Endothelial cell of umbilical vein (primary cell): ENCODE results near the gene ABTB2. TPM values are rescaled to one million over a fixed set of nuclear protein-coding genes. Genes with fewer than 3 reads are reported as not detected.

Experiments
- BruUV-seq: library from RNA; stranded (reverse); fragments of 400-500 nt; replicated peaks from 2 replicates; lab custom pipeline; 2021; lab: Mats Ljungman, UMichigan
- CTCF ChIA-PET: fragments of 300-600, 350-600 bp; sonication (Branson Sonifier 250); formaldehyde crosslinking; loops from one replicate; lab custom pipeline; 2021; ENCODE audit warnings: antibody characterized with exemption, inconsistent platforms; lab: Charles Lee
- POLR2A ChIA-PET: fragments of 300-600, 350-600 bp; sonication (Branson Sonifier 250); formaldehyde crosslinking; loops from one replicate; lab custom pipeline; 2021; ENCODE audit warnings: antibody characterized with exemption, inconsistent platforms; lab: Charles Lee
- DNase-seq: peaks from one replicate; pipeline ENCODE4 v3.0.0-alpha.2; 2011; ENCODE audit warnings: low read depth, low spot score
- FAIRE-seq: peaks from 2 replicates; lab custom pipeline; 2011; peaks lifted over from hg19 to GRCh38; lab: Jason Lieb, UNC
- H2AFZ ChIP-seq: 2 replicates; pipeline ENCODE4 v1.6.0; 2012; ENCODE audit warnings: low read depth, low read length, control low read depth, inconsistent platforms
- H3K27ac ChIP-seq: 2 replicates; pipeline ENCODE4 v1.5.1; 2011; ENCODE audit warnings: low read depth, mild to moderate bottlenecking, control low read depth, low read length, moderate library complexity; ENCODE audit not compliant: insufficient read depth
- H3K27me3 ChIP-seq, 2 experiments: 2 replicates each; pipeline versions ENCODE4 v1.6.0 to v1.6.1; 2011; ENCODE audit warnings: low read length in 2 of 2, mixed read lengths in 1 of 2; ENCODE audit not compliant: control insufficient read depth in 2 of 2, insufficient read depth in 2 of 2
- H3K36me3 ChIP-seq, 2 experiments: 2 replicates in 1 of 2; 3 replicates in 1 of 2; pipeline ENCODE4 v1.5.1; 2011; ENCODE audit warnings: low read length in 2 of 2, mild to moderate bottlenecking in 1 of 2, moderate library complexity in 1 of 2; ENCODE audit not compliant: control insufficient read depth in 2 of 2, insufficient read depth in 2 of 2; ENCODE audit errors: extremely low read depth in 1 of 2
- H3K4me1 ChIP-seq: 3 replicates; pipeline ENCODE4 v1.5.1; 2011; ENCODE audit warnings: mild to moderate bottlenecking, low read length; ENCODE audit not compliant: control insufficient read depth, insufficient read depth; ENCODE audit errors: extremely low read depth
- H3K4me2 ChIP-seq: 2 replicates; pipeline ENCODE4 v1.6.1; 2011; ENCODE audit warnings: low read length, control low read depth, mixed read lengths; ENCODE audit not compliant: insufficient read depth
- H3K4me3 ChIP-seq, 3 experiments: fragments of 200-600 bp in 1 of 3; sonication (generic), shearing (Covaris generic) in 1 of 3; replicated peaks in 1 of 3; 2 replicates each; pipeline ENCODE4 v1.5.1; 2011 to 2016; ENCODE audit warnings: control low read depth in 3 of 3, low read length in 3 of 3, mild to moderate bottlenecking in 2 of 3, inconsistent platforms in 1 of 3, low read depth in 1 of 3, moderate library complexity in 1 of 3; ENCODE audit not compliant: insufficient read depth in 1 of 3
- H3K79me2 ChIP-seq: 2 replicates; pipeline ENCODE4 v1.6.0; 2012; ENCODE audit warnings: low read length, inconsistent platforms; ENCODE audit not compliant: control insufficient read depth, insufficient read depth
- H3K9ac ChIP-seq: replicated peaks from 2 replicates; pipeline ENCODE3; 2011; ENCODE audit warnings: low read length, control low read depth; ENCODE audit not compliant: insufficient read depth; ENCODE audit errors: extremely low read depth
- H3K9me1 ChIP-seq: replicated peaks from 3 replicates; pipeline ENCODE4 v1.6.0; 2011; ENCODE audit warnings: mild to moderate bottlenecking, low read length; ENCODE audit not compliant: control insufficient read depth, insufficient read depth; ENCODE audit errors: extremely low read depth
- H3K9me3 ChIP-seq: replicated peaks from 2 replicates; pipeline ENCODE4 v1.5.1; 2012; ENCODE audit warnings: low read length, inconsistent platforms; ENCODE audit not compliant: control insufficient read depth, insufficient read depth
- H4K20me1 ChIP-seq: replicated peaks from 2 replicates; pipeline ENCODE3; 2011; ENCODE audit warnings: mild to moderate bottlenecking, low read length; ENCODE audit not compliant: control insufficient read depth, insufficient read depth; ENCODE audit errors: extremely low read depth
- EZH2 ChIP-seq: IDR thresholded peaks from 2 replicates; pipeline ENCODE4 v1.6.1; 2012; ENCODE audit warnings: borderline replicate concordance, low read depth, mild to moderate bottlenecking, moderate library complexity, low read length, inconsistent platforms; ENCODE audit not compliant: severe bottlenecking
- GATA2 ChIP-seq: IDR thresholded peaks from 2 replicates; pipeline ENCODE4 v1.7.0; 2011; ENCODE audit warnings: low read depth, mild to moderate bottlenecking, moderate library complexity, mixed read lengths, low read length; ENCODE audit not compliant: insufficient read length, insufficient read depth
- JUN ChIP-seq: IDR thresholded peaks from 2 replicates; pipeline ENCODE4 v1.6.1; 2011; ENCODE audit warnings: borderline replicate concordance, low read depth; ENCODE audit not compliant: insufficient read length, insufficient read depth
- dilution Hi-C: fragments of 300-500 bp; cut with MboI; formaldehyde crosslinking; loops from one replicate; pipeline ENCODE4 v1.15.0; 2019; ENCODE audit warnings: low sequenced_read_pairs; ENCODE audit not compliant: extremely low pct_ligation_motif_present
- intact Hi-C: fragments of 100-400 bp; cut with micrococcal nuclease; formaldehyde crosslinking; loops from one replicate; pipeline ENCODE4 v1.10.0; 2022
- polyA plus RNA-seq, 4 experiments: library from polyadenylated mRNA; depleted of rRNA in 3 of 4; stranded (reverse) in 3 of 4; unstranded in 1 of 4; fragments of >200 nt; gene quantifications; 2 replicates each; pipeline versions ENCODE4 v1.2.1 to v1.2.3, GENCODE V29; 2011 to 2012; ENCODE audit warnings: missing spikeins in 1 of 4
- total RNA-seq: library from RNA; stranded (reverse); gene quantifications from 2 replicates; pipeline ENCODE4 v1.2.3, GENCODE V29; 2021
- TF ChIP-seq, protein P1 (sequence below), 2 donors: IDR thresholded peaks; 1 replicate in 1 of 2; 2 replicates in 1 of 2; pipeline ENCODE4 v1.5.1; 2011; ENCODE audit warnings: low read length in 2 of 2, mild to moderate bottlenecking in 2 of 2, moderate library complexity in 2 of 2, control low read depth in 1 of 2, inconsistent platforms in 1 of 2, low read depth in 1 of 2; ENCODE audit not compliant: insufficient read depth in 1 of 2; ENCODE audit errors: extremely low read depth in 1 of 2

ABTB2 gene
- total and polyA plus RNA-seq, 2 donors (not counting 3 experiments of a cell fraction or from before 2014, with no cell fraction given) = 0.11 to 0.14 TPM

DNA sequence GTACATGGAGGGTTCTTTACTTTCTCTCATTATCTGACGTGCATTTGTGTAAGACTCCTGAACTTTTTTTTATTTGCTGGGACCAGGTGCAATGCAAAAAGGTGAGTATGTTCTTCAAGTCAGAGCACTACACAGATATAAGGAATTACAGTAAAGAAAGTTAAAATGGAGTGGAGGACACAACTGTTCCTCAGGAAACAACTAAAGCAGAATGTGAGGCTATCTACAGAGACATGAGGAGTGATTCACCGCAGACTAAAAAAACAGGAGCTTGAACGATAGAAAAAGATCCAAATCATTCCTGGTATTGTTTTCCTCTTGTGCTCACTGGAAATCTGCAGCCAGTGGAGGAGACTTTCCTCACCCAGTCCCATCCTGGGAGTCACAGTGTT, 106.2 kb downstream of the ABTB2 start:
- H3K27ac ChIP-seq = no peak overlapping the region
- peak overlapping the region; percentile 66 for H3K4me2 ChIP-seq
- H2AFZ ChIP-seq = peak overlapping the region; percentile 87
- no peak overlapping the region for H3K4me3 ChIP-seq
- H3K9me1 ChIP-seq = no peaks in the 10 kb centered on the region
- no peaks in the 10 kb centered on the region for H3K9me3 ChIP-seq
- dilution Hi-C loops = no loop called here
- FAIRE-seq (no peak), DNase-seq (peak; percentile 6)
- H3K4me1 ChIP-seq = peaks cover 5% of the 10 kb centered on the region
- ChIA-PET CTCF (no interaction called here), POLR2A (no interaction called here)
- TF ChIP-seq GATA2 = no peak
- TF ChIP-seq EZH2 = no peak
- TF ChIP-seq, protein P1, sequence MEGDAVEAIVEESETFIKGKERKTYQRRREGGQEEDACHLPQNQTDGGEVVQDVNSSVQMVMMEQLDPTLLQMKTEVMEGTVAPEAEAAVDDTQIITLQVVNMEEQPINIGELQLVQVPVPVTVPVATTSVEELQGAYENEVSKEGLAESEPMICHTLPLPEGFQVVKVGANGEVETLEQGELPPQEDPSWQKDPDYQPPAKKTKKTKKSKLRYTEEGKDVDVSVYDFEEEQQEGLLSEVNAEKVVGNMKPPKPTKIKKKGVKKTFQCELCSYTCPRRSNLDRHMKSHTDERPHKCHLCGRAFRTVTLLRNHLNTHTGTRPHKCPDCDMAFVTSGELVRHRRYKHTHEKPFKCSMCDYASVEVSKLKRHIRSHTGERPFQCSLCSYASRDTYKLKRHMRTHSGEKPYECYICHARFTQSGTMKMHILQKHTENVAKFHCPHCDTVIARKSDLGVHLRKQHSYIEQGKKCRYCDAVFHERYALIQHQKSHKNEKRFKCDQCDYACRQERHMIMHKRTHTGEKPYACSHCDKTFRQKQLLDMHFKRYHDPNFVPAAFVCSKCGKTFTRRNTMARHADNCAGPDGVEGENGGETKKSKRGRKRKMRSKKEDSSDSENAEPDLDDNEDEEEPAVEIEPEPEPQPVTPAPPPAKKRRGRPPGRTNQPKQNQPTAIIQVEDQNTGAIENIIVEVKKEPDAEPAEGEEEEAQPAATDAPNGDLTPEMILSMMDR (IDR thresholded peaks at IDR 0.05; ENCODE audit: extremely low read depth in 1 of 2, insufficient read depth in 1 of 2, low read depth in 1 of 2, low read length in 2 of 2) = no peak
- TF ChIP-seq JUN = no peak
- BruUV-seq = no TSS peak
- intact Hi-C loops = no loop called here
- no peaks in the 10 kb centered on the region for H3K27me3 ChIP-seq
- H4K20me1 ChIP-seq = no peaks in the 10 kb centered on the region
- no peaks in the 10 kb centered on the region for H3K36me3 ChIP-seq
- H3K9ac ChIP-seq = no peak overlapping the region
- H3K79me2 ChIP-seq = no peaks in the 10 kb centered on the region
